ENCODE data around the gene CYBC1.

GRCh38 chr17:82464567-82464929 is 14.0 kb upstream of the CYBC1 start:
- TF ChIP-seq ZNF274 (IDR thresholded peaks at IDR 0.05; ENCODE audit: low read depth, low read length) = no peak
- no peak for TF ChIP-seq YY1 (IDR thresholded peaks at IDR 0.05; ENCODE audit: insufficient read depth, insufficient read length)

Data from NT2/D1 (cell line).